Activated CD8-positive, alpha-beta memory T cell treated with anti-CD3 and anti-CD28 coated beads for 24 hours (primary cell): ENCODE data around the gene ADGRB3.
"Not testable (repeated sequence)": the region's sequence is repeated elsewhere in the genome, so short reads cannot be mapped to it uniquely, and the experiment has no call there.

Source experiments
- DNase-seq: peaks from one replicate; pipeline ENCODE4 v3.0.0-alpha.2; 2020

ADGRB3 gene

DNA sequence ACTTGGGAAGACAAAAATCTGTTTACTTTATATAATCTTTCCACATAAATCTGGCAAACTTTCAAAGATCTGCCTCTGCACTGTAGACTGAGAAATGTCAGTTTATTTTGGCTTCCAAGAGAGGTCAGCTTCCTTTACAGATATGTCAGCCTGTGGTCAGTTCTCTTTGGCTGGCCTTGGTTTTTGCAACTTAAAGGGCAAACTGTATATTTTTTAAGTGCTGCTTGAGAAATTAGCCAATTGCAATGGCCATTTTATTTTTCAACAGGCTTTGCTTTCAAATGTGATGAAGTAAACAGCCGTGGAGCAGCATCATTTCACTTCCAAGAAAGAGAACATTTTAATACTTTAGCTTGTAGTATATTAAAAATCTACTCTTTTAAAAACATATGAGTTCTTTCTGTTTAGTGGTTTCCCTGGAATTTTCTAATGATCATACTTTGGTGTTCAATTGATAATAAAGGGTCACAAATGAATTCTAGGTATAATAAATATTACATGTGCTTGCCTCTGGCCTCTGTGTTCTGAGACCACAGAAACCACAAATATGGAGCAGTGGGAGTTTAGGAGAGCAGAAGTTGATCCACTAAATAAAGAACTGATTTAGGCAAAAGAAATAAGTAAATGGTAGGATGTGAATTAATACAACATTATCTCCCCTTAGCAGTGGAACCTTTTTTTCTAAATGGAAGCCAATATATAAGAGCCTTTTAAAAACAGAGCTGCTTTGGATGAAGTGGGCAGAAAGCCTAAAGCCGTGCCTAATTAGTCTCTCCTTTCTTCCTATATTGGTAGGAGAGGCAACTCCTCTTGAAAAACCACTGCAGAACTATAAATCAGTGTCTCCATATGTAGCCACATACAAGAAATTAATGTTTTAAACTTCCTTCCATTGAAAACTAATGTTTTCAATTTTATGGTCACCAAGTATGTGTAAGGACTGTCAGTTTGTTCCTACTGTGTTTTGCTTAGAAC lies 16.2 kb downstream of the ADGRB3 start:
- DNase-seq: no peak

DNA sequence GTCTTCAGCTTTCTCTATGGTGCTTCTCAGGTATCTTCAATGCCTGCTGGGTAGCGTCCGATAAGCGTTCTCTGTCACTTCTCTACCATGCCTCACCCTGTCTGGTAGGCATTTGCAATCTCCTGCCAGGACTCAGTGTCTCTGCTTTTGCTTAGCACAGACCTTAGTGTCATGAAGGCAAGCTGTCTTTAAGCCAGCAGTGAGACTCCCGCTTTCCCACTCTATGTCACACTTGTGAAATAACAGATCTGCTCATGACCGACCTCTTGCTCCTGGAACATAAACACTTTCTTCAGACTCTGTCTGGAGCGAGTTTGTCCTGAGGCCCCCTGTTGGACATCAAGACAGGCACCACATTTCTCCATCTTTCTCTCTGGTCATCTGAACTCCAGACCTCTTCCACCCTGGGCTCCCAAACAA lies 17.0 kb downstream of the ADGRB3 start:
- no peak for DNase-seq

DNA sequence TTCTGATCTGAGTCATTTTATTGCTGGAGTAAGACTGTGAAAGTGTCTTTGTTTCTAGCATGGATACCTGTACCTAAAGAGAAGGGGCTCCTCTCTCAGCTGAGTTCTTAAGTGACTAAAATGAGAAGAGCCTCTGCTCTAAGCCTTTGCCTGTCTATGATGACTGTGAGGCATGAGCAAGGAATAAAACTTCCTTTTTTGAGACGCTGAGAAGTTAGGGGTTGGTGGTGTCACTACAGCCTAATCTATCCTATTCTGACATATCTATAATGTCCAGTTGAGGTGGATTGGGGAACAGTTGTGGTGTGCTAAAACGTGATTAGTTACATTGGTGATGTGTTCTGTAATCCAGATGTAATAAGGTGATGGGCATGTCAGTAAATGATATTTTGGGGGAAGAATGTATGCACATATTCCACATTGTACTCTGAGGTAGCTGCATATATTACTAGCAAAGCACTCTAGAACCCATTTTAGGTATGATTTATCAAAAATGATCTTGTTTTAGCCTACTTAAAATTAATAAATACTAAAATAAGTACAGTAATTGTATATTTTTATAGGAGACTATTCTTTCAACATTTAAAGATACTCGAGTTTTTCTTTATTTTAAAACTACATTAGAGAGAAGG lies 18.1 kb downstream of the ADGRB3 start:
- DNase-seq: no peak

- DNase-seq: no peak
Observed at GRCh38 chr6:68653706-68654089, 18.6 kb downstream of the ADGRB3 start.

DNA sequence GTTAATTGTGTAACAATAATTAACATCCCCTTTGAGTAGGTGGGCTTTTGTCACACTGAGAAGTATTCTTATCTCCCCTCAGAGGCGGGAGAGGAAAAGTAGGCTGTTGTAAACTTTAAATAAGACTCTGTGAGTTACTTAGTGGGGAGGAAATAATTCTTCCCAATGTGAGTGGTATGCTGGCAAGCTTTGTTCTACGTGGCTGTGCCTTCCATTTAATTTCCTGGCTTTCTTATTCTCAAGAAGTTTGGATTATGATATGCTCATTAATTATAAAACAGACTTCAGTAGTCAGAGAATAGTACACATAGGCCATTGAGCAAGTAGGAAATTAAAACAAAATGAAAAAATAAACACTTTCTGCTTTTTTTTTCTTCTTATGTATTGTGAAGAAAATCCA lies 19.1 kb downstream of the ADGRB3 start:
- DNase-seq: no peak

DNA sequence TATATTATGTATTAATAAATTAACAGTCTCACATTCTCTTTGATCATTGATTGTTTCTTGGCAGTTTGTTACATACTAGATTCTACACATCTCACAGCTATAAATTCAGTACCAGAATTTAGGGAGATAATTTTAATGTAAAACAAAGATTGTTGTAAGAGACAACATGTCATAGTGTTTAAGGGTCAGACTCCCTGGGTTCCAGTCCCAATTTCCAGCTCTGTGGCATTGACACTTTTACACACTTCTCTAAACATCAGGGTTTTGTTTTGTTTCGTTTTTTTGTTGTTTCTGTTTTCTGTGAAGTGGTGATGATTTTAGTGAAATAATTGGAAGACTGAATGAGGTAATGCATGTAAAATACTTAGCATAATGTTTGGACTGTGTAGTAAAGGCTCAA lies 19.9 kb downstream of the ADGRB3 start:
- no peak for DNase-seq

DNA sequence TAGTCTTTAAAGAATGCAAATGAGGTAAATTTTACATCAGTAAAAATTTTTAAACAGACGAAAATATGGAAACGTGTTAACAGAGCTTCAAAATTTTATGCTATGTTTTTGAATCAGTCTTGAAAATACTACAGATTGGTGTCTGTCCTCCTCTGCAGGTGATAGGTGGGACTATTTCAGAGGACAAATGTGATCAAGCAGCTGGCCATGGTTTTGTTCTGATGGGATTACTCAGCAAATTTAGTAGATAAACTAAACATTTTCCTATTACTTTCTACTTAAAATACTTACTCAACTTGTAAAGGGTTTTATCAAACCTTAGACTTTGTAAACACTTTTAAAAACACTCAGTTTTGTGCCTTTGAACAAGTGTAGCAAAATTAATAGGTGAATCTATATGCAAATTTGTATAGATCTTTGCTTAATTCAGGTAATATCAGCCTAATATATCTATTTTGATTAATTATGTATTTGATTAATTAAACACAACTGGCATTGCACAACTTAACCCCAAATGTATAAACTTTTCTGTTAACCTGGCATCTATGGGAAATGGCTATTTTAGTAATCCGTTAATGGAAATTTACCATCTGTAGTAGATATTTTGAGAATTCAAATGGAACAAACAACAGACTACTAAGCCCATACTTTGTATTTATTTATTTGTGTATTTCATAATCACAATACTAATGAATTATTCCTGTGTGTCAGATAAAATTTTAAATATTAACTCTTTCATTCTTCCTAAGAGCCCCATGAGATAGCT lies 22.5 kb downstream of the ADGRB3 start:
- DNase-seq: no peak

DNA sequence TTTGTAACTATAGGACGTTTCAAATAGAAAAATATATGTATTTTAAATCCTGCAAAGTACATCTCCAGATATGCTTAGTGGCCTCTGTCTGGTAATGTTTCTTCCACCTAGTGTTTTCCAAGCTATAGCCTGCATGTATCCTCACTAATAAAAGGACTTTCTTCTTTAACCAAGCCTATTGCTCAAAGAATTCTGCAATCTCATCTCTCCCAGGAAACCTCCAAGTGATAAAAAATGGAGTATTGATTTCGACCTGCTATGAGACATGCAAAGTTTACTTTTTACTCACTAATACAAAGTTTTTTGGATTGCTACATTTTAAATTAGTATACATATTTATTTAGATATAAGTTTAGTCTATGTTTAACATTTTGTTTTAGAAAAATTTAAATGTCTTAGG lies 23.3 kb downstream of the ADGRB3 start:
- DNase-seq: no peak

GRCh38 chr6:68673255-68673654 lies 38.2 kb downstream of the ADGRB3 start:
- no peak for DNase-seq

GRCh38 chr6:68675548-68675947 lies 40.5 kb downstream of the ADGRB3 start:
- DNase-seq: no peak

DNA sequence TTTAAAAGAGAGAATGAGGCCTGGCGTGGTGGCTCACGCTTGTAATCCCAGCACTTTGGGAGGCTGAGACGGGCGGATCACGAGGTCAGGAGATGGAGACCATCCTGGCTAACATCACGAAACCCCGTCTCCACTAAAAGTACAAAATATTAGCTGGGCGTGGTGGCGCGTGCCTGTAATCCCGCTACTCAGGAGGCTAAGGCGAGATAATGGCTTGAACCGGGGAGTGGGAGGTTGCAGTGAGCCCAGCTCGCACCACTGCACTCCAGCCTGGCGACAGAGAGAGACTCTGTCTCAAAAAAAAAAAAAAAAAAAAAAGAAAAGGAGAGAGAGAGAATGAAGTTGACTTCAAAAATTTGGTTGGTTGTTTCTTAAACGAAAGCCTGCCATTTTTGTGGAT lies 41.0 kb downstream of the ADGRB3 start:
- DNase-seq: not testable (repeated sequence)

DNA sequence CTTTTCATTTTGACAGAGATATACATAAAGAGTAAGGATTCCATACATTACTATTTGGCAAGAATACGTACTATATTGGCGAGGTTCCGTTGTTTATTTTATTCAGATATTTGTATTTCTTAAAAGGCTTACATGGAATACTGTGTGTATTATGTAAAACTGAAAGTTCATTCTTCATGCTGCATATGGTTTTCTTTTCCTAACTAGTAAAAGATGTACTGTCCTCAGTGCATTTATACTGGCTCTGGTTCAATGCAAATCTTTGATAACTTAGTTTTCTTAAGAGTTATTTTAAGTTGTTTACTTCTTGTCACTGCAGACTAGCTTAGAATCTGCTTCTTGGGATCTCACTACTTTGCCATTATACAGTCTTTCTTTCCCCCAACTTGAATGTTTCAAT lies 42.0 kb downstream of the ADGRB3 start:
- no peak for DNase-seq

GRCh38 chr6:68679399-68679798 lies 44.3 kb downstream of the ADGRB3 start:
- no peak for DNase-seq

- no peak for DNase-seq
Observed at GRCh38 chr6:68680264-68680663, 45.2 kb downstream of the ADGRB3 start.

DNA sequence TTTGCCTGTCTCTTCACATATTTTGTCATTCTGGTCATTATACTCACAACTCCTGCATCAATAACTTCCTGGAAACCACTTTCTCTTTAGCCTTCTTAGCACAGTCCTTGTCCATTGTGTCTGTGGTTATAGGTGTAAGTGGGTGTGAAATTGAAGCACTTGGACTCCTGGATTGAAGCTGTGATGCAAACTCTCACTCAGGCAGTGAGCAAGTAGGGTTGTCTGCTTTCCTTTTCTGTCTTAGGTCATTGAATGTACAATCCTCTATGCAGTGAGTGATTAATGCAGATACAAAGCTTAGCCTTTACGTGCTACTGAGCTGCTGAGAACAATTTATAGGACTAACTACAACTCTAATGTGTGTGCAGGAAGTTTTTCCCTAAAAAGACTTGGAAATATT lies 54.8 kb downstream of the ADGRB3 start:
- no peak for DNase-seq

- no peak for DNase-seq
Observed at GRCh38 chr6:68691120-68691519, 56.0 kb downstream of the ADGRB3 start.

DNA sequence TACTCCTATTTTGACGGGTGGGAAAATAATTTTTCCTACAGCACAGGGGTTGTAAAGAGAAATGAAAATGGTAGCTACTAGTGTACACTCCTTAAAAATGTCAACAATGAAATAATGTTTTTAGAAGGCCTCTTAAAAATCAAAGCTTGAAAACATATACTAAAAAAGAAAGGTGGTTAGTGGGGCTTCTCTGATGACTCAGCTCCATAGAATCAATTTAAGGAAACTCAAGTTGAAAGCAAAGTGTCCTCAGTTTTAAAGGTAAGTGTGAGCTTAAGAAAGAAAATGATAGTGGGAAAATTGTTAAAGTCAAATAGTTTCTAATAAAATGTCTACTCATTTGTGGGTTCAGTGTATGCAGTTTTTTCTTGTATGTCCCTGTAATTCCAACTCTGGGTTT lies 58.2 kb downstream of the ADGRB3 start:
- no peak for DNase-seq

DNA sequence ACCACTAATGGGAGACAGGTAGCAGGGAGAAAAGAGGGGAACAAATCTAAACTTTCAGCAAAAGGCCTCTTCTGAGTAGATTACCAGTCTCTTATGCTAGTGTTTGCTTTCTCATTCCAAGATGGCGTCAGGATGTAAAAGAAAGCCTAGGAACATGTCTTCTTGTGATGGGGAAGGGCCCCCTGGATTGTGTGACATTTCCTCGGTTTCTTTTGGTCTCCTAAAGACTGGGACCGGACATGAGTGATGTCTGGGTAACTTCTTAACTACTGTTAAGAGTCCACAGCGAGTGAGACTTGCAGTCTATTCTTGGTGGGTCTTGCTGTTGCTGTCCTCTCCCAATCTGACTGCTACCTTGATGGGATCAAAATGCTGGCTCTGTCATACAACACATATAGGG lies 60.3 kb downstream of the ADGRB3 start:
- no peak for DNase-seq

- DNase-seq: no peak
Observed at GRCh38 chr6:68695838-68696237, 60.8 kb downstream of the ADGRB3 start.

DNA sequence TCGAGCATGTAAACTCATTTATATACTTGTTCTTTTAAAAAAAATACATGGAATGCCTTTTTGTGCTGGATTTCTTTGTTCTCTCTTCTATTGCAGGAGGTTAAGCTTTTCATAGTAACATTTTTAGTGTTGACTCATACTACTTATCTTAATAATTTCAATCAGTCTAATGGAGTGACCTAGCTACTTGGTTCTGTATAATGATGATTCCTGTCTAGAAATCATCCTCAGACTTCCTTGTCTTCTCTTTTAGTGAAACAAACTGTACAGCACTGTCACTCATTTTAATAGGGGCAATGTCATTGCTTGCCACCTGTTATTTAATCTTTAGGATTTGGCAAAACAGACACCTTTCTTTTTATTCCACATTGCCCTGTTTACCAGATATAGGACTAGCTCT lies 62.3 kb downstream of the ADGRB3 start:
- DNase-seq: no peak

- DNase-seq: no peak
Observed at GRCh38 chr6:68701159-68701558, 66.1 kb downstream of the ADGRB3 start.

DNA sequence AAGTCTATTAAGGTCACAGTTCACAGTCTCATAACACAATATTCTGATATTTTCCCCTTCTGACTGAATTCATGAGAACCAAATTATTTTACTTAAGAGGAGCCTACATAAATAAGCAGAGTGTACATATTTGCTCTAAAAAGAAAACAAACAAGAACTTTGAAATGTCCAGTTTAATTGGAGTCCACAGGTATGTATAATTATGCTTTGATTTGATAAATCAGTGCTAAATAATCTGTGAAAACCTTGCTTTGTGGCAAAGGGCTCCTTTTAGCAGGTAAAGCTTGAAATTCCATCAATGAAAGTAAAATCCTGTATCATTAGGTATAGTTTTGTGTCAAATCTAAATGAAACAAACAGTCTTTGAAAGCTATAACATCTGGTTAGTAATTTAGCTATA lies 69.4 kb downstream of the ADGRB3 start:
- DNase-seq: no peak

- DNase-seq: no peak
Observed at GRCh38 chr6:68709091-68709490, 74.0 kb downstream of the ADGRB3 start.

DNA sequence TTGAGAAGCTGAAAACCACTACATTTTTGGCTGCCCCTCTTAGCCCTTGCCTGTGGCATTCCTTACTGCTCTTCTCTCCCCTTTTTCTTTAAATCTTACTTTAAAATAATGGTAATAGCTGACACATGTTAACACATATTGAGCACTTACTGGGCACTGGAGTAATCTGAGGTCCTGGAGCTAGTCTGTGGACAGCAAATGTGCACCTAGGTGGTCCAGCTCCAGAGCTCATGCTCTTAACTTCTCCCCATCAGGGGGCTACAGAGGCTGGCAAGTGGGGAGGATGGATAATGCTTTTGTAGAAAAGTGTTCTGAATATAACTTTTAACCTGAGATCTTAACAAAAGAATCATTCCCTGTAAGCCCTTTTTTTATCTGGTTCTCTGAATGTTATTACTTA lies 74.8 kb downstream of the ADGRB3 start:
- no peak for DNase-seq
